B cell (primary cell): ENCODE measurements around the gene AMN1. TPM values are rescaled to one million over a fixed set of nuclear protein-coding genes. Genes with fewer than 3 reads are reported as not detected.
"Not testable (repeated sequence)": the region's sequence is repeated elsewhere in the genome, so short reads cannot be mapped to it uniquely, and the experiment has no call there.

Experiments
- ATAC-seq: fragments of 200-7000 bp; cut with Tn5 transposase; one replicate; pipeline ENCODE4 v1.10.0; 2021; ENCODE audit warnings: low read depth, mild to moderate bottlenecking, moderate number of reproducible peaks, moderate library complexity
- CTCF ChIA-PET: fragments of 350-600 bp; sonication (Branson Sonifier 250); formaldehyde crosslinking; loops from one replicate; lab custom pipeline; 2021; ENCODE audit warnings: antibody characterized with exemption, inconsistent platforms; lab: Charles Lee
- POLR2A ChIA-PET: fragments of 350-600 bp; sonication (Branson Sonifier 250); formaldehyde crosslinking; loops from one replicate; lab custom pipeline; 2021; ENCODE audit warnings: antibody characterized with exemption; lab: Charles Lee
- DNase-seq: peaks from one replicate; pipeline ENCODE4 v3.0.0; 2013
- H2AFZ ChIP-seq: 2 replicates; pipeline ENCODE4 v1.6.1; 2012; ENCODE audit warnings: mild to moderate bottlenecking, low read depth, low read length; ENCODE audit not compliant: insufficient read depth, poor library complexity, severe bottlenecking
- H3K27ac ChIP-seq, 2 donors: 1 replicate in 1 of 2; 2 replicates in 1 of 2; pipeline ENCODE4 v1.5.1; 2012 to 2013; ENCODE audit warnings: low read length in 2 of 2, mild to moderate bottlenecking in 2 of 2, moderate library complexity in 1 of 2
- H3K27me3 ChIP-seq, 4 experiments: fragments of 200-600 bp in 1 of 4; sonication (generic) in 1 of 4; replicated peaks in 1 of 4; 1 replicate in 2 of 4; 2 replicates in 2 of 4; pipeline versions ENCODE4 v1.6.1 to v1.7.0; 2013 to 2016; ENCODE audit warnings: low read length in 3 of 4, mild to moderate bottlenecking in 2 of 4, mixed read lengths in 1 of 4, moderate library complexity in 1 of 4; ENCODE audit not compliant: insufficient read depth in 4 of 4, control insufficient read depth in 3 of 4; ENCODE audit errors: control extremely low read depth in 1 of 4
- H3K36me3 ChIP-seq, 2 experiments: replicated peaks in 1 of 2; 1 replicate in 1 of 2; 2 replicates in 1 of 2; pipeline versions ENCODE4 v1.6.1 to v1.7.1; 2013; ENCODE audit warnings: low read length in 1 of 2; ENCODE audit not compliant: insufficient read depth in 2 of 2, control insufficient read depth in 1 of 2; ENCODE audit errors: control extremely low read depth in 1 of 2, extremely low read depth in 1 of 2
- H3K4me1 ChIP-seq, 2 donors: fragments of 200-600 bp in 1 of 2; sonication (generic) in 1 of 2; 1 replicate in 1 of 2; 2 replicates in 1 of 2; pipeline versions ENCODE4 v1.5.1 to v1.6.1; 2013 to 2017; ENCODE audit warnings: low read length in 2 of 2; ENCODE audit not compliant: control insufficient read depth in 2 of 2, insufficient read depth in 2 of 2
- H3K4me2 ChIP-seq: replicated peaks from 2 replicates; pipeline ENCODE3; 2012; ENCODE audit warnings: mild to moderate bottlenecking, low read depth, low read length; ENCODE audit not compliant: poor library complexity, severe bottlenecking
- H3K4me3 ChIP-seq, 5 experiments: fragments of 200-600 bp in 1 of 5; sonication (generic) in 1 of 5; 1 replicate in 3 of 5; 2 replicates in 2 of 5; pipeline versions ENCODE4 v1.5.1 to v1.7.0; 2011 to 2016; ENCODE audit warnings: low read length in 4 of 5, mild to moderate bottlenecking in 4 of 5, low read depth in 2 of 5, control low read depth in 1 of 5, moderate library complexity in 1 of 5; ENCODE audit not compliant: insufficient read depth in 1 of 5; ENCODE audit errors: control extremely low read depth in 1 of 5, extremely low read depth in 1 of 5
- H3K79me2 ChIP-seq: fragments of 200-600 bp; sonication (generic); one replicate; pipeline ENCODE4 v1.6.0; 2016; ENCODE audit warnings: low read length; ENCODE audit not compliant: control insufficient read depth, insufficient read depth
- H3K9ac ChIP-seq: fragments of 200-600 bp; sonication (generic); 2 replicates; pipeline ENCODE4 v1.6.1; 2017; ENCODE audit warnings: mild to moderate bottlenecking, low read length, moderate library complexity
- H3K9me3 ChIP-seq, 3 donors: one replicate each; pipeline versions ENCODE4 v1.6.1 to v1.7.1; 2013; ENCODE audit warnings: low read length in 2 of 3; ENCODE audit not compliant: control insufficient read depth in 2 of 3, insufficient read depth in 1 of 3; ENCODE audit errors: control extremely low read depth in 1 of 3
- H4K20me1 ChIP-seq: 2 replicates; pipeline ENCODE4 v1.6.0; 2012; ENCODE audit warnings: mild to moderate bottlenecking, low read length; ENCODE audit not compliant: insufficient read depth, control insufficient read depth, poor library complexity, severe bottlenecking
- H3K27ac Mint-ChIP-seq: one replicate; pipeline ENCODE4 v1.8.0; 2021; ENCODE audit warnings: mixed read lengths
- H3K27me3 Mint-ChIP-seq: one replicate; pipeline ENCODE4 v1.8.0; 2021; ENCODE audit warnings: mixed read lengths
- H3K4me1 Mint-ChIP-seq: one replicate; pipeline ENCODE4 v1.8.0; 2021; ENCODE audit warnings: mixed read lengths
- H3K4me3 Mint-ChIP-seq: one replicate; pipeline ENCODE4 v1.8.0; 2021; ENCODE audit warnings: mixed read lengths
- H3K9me3 Mint-ChIP-seq: one replicate; pipeline ENCODE4 v1.8.0; 2022; ENCODE audit warnings: mixed read lengths; ENCODE audit not compliant: insufficient read depth
- CTCF ChIP-seq: fragments of 200-600 bp; IDR thresholded peaks from one replicate; pipeline ENCODE4 v1.8.0; 2022; ENCODE audit warnings: antibody characterized with exemption, mild to moderate bottlenecking
- EZH2 ChIP-seq: IDR thresholded peaks from 2 replicates; pipeline ENCODE4 v1.6.1; 2012; ENCODE audit warnings: borderline replicate concordance, low read depth, mild to moderate bottlenecking, moderate library complexity, low read length; ENCODE audit not compliant: insufficient read depth, poor library complexity, severe bottlenecking
- WGBS: methylation state at CpG from one replicate; pipeline ENCODE4 v1.1.5; 2013; ENCODE audit warnings: missing lambda C conversion rate; ENCODE audit not compliant: insufficient coverage; 5-methylcytosine and 5-hydroxymethylcytosine counted together
- intact Hi-C: fragments of 100-400 bp; cut with micrococcal nuclease; formaldehyde crosslinking; loops from one replicate; pipeline ENCODE4 v1.10.0; 2022
- polyA plus RNA-seq: library from polyadenylated mRNA; depleted of rRNA; stranded (reverse); fragments of >200 nt; gene quantifications from 2 replicates; pipeline ENCODE4 v1.2.3, GENCODE V29; 2012
- total RNA-seq, 2 donors: library from RNA; stranded (reverse); fragments of 120-200 nt in 1 of 2; gene quantifications; 1 replicate in 1 of 2; 2 replicates in 1 of 2; pipeline versions ENCODE4 v1.2.3 to v1.2.4, GENCODE V29; 2013 to 2022

AMN1 gene
- total and polyA plus RNA-seq, 2 donors (not counting 1 experiment from before 2014, with no cell fraction given), result 32.6 to 32.7 TPM

GRCh38 chr12:31733549-31734432, 5.0 kb upstream of the AMN1 start:
- H3K27me3 ChIP-seq, H3K36me3 ChIP-seq, H3K9ac ChIP-seq, intact Hi-C loops, H3K27ac ChIP-seq, H3K9me3 Mint-ChIP-seq, H4K20me1 ChIP-seq, H2AFZ ChIP-seq, H3K79me2 ChIP-seq, H3K27me3 Mint-ChIP-seq, H3K4me3 Mint-ChIP-seq, ATAC-seq, H3K4me3 ChIP-seq, H3K4me2 ChIP-seq: not testable (repeated sequence)
- ChIA-PET POLR2A (interaction anchor here (0.6 to 1.6 kb wide), 4 partner anchors 9 to 52 kb away, joined by 3 to 5 read pairs (median 3); no protein-coding TSS in a partner anchor), CTCF (interaction anchor here (1.1 to 1.6 kb wide), 4 partner anchors 9 to 81 kb away, joined by 3 read pairs; no protein-coding TSS in a partner anchor)
- peaks cover 16 to 21% of the 10 kb centered on the region in 2 donors for H3K4me1 ChIP-seq
- peak overlapping the region; percentile 6 for H3K27ac Mint-ChIP-seq
- 90% methylated on average over 5 of the region's 15 CpGs for WGBS
- peak; percentile 2 for DNase-seq
- H3K9me3 ChIP-seq, result peaks cover 1 to 17% (median 6%) of the 10 kb centered on the region in 3 donors
- H3K4me1 Mint-ChIP-seq, result peaks cover 54% of the 10 kb centered on the region

DNA sequence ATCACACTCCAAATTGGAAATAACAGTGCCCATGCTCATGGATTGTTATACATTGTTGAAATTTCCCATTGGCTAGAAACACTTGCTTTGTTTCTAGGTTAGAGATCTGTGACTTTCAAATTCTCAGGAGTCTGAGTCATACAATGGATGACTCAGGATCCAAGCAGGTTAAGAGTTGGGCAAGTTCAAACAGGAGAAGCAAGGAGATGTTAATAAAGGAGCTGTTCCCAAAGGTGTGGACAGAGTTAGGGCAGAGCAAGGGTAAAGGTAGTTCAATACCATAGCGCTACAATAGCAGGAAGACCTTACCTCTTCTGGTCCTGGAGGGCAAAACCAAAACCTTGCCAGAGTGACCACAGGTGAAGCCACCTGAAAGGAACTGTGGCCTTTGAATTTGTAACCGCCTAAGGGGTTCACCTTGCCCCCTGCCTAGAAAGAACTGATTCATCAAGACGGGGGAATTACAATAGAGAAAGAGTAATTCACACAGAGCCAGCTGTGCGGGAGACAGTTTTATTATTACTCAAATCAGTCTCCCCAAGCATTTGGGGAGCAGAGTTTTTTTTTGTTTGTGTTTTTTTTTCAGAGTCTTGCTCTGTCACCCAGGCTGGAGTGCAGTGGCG, 4.2 kb upstream of the AMN1 start:
- Mint-ChIP-seq H3K27me3 (no peaks in the 10 kb centered on the region), H3K4me3 (no peak overlapping the region), H3K27ac (peak overlapping the region; percentile 0), H3K9me3 (peaks cover 5% of the 10 kb centered on the region), H3K4me1 (peaks cover 55% of the 10 kb centered on the region)
- POLR2A ChIA-PET, result interaction anchor here (0.6 to 1.6 kb wide), 4 partner anchors 9 to 162 kb away, joined by 3 to 6 read pairs (median 4); no protein-coding TSS in a partner anchor
- Histone ChIP-seq H3K4me2 (no peak overlapping the region), H3K27me3 (no peaks in the 10 kb centered on the region), H2AFZ (no peak overlapping the region), H3K4me1 (peaks cover 12 to 20% of the 10 kb centered on the region in 2 donors), H3K27ac (no peak overlapping the region), H3K79me2 (peaks cover 9% of the 10 kb centered on the region), H3K4me3 (no peak overlapping the region), H3K36me3 (no peaks in the 10 kb centered on the region), H3K9ac (no peak overlapping the region), H3K9me3 (peaks cover 1 to 17% (median 6%) of the 10 kb centered on the region in 3 donors), H4K20me1 (no peaks in the 10 kb centered on the region)
- DNase-seq (no peak), ATAC-seq (no peak)
- 83% methylated on average over 1 of the region's 5 CpGs for WGBS
- CTCF ChIA-PET, result interaction anchor here (1.2 to 1.6 kb wide), 4 partner anchors 12 to 252 kb away, joined by 3 to 4 read pairs (median 3); no protein-coding TSS in a partner anchor
- intact Hi-C loops, result no loop called here
- no peak for TF ChIP-seq CTCF
- no peak for TF ChIP-seq EZH2

GRCh38 chr12:31731203-31731602, 2.4 kb upstream of the AMN1 start:
- H3K9me3 Mint-ChIP-seq, H3K27ac ChIP-seq, H4K20me1 ChIP-seq, H3K4me2 ChIP-seq, H3K27ac Mint-ChIP-seq, ATAC-seq, H2AFZ ChIP-seq, DNase-seq, H3K4me3 ChIP-seq, H3K27me3 Mint-ChIP-seq, H3K27me3 ChIP-seq, intact Hi-C loops, H3K36me3 ChIP-seq, H3K9ac ChIP-seq: not testable (repeated sequence)
- peaks cover 1 to 17% (median 6%) of the 10 kb centered on the region in 3 donors for H3K9me3 ChIP-seq
- H3K4me1 ChIP-seq, result peaks cover 25 to 29% of the 10 kb centered on the region in 2 donors
- WGBS, result 100% methylated on average over 4 of the region's 5 CpGs
- POLR2A ChIA-PET, result interaction anchor here (0.6 to 1.0 kb wide), 4 partner anchors 12 to 101 kb away, joined by 3 to 7 read pairs (median 5); no protein-coding TSS in a partner anchor
- peaks cover 27% of the 10 kb centered on the region for H3K79me2 ChIP-seq
- peaks cover 58% of the 10 kb centered on the region for H3K4me1 Mint-ChIP-seq
- CTCF ChIA-PET, result interaction anchor here (1.0 to 1.7 kb wide), 6 partner anchors 9 to 330 kb away, joined by 3 to 4 read pairs (median 4); no protein-coding TSS in a partner anchor
- H3K4me3 Mint-ChIP-seq, result peak overlapping the region; percentile 74
